ENCODE results near the gene TACSTD2. TPM values are rescaled to one million over a fixed set of nuclear protein-coding genes. Genes with fewer than 3 reads are reported as not detected.
A peak's percentile ranks its signal among the peaks of the same experiment; 100 is the strongest.

The TACSTD2 gene
- total and polyA plus RNA-seq, 2 of the 13 experiments (the other 11 are each of a cell fraction or from before 2014, with no cell fraction given): not detected

GRCh38 chr1:58555393-58555792 lies 21.7 kb downstream of the TACSTD2 start:
- in situ Hi-C loops (cut with HindIII; ENCODE audit: extremely low pct_ligation_motif_present, low pct_unique_long_range_greater_than_20kb): no loop called here
- CTCF ChIA-PET (ENCODE audit: low intra/inter-chr PET ratio, low total read pairs): no interaction called here

More at GRCh38 chr1:58555393-58555792, 21.7 kb downstream of the TACSTD2 start:
- TF ChIP-seq ARID5B (CRISPR knock-in tag; IDR thresholded peaks at IDR 0.05) (0 out of 2 replicates have a peak, but pooled peaks have one; percentile 21), ZNF225 (CRISPR knock-in tag; IDR thresholded peaks at IDR 0.05) (no peak), PATZ1 (CRISPR knock-in tag; IDR thresholded peaks at IDR 0.05) (peak; percentile 48; the same call in 1 of the 2 replicates), BCL6 (CRISPR knock-in tag; IDR thresholded peaks at IDR 0.05) (peak; percentile 94), FOXA3 (CRISPR knock-in tag; IDR thresholded peaks at IDR 0.05) (0 out of 2 replicates have a peak, but pooled peaks have one; percentile 21)
- H3K27me3 ChIP-seq (ENCODE audit: control insufficient read depth in 1 of 2, insufficient read depth in 2 of 2, low read length in 2 of 2): peaks cover 0 to 4% of the 10 kb centered on the region in 2 experiments; a peak in 2 of 5 replicates
- 3% methylated on average over 1 of the region's 1 CpG for WGBS (ENCODE audit: low lambda C conversion rate)
- H2AFZ ChIP-seq (ENCODE audit: low read length): no peak overlapping the region
- H4K20me1 ChIP-seq (ENCODE audit: insufficient read depth, low read length): no peaks in the 10 kb centered on the region
- H3K4me2 ChIP-seq (ENCODE audit: low read depth, low read length): no peak overlapping the region
- peak; percentile 46 for DNase-seq (ENCODE audit: low spot score)
- H3K4me1 ChIP-seq (ENCODE audit: insufficient read depth, low read length): peaks cover 9% of the 10 kb centered on the region
- intact Hi-C loops (cut with micrococcal nuclease; ENCODE audit: unreplicated experiment): no loop called here
- H3K36me3 ChIP-seq (replicated peaks in 1 of 2; ENCODE audit: control insufficient read depth in 1 of 2, insufficient read depth in 2 of 2, low read length in 2 of 2): no peaks in the 10 kb centered on the region
- BruUV-seq (replicated peaks): no TSS peak
- H3K4me3 ChIP-seq (replicated peaks in 1 of 3; ENCODE audit: insufficient read depth in 1 of 3, low read depth in 2 of 3, low read length in 3 of 3): no peak overlapping the region
- H3K9ac ChIP-seq (ENCODE audit: insufficient read depth, low read depth, low read length): no peak overlapping the region
- H3K9me3 ChIP-seq (ENCODE audit: low read length): no peaks in the 10 kb centered on the region; the same call in 1 of the 2 replicates
- no peak overlapping the region for H3K27ac ChIP-seq (ENCODE audit: extremely low read length, insufficient read depth, low read length)
- no peaks in the 10 kb centered on the region for H3K79me2 ChIP-seq (ENCODE audit: insufficient read depth, low read length)
- POLR2A ChIA-PET: interaction anchor here (1.0 kb wide), 1 partner anchor 9 kb away, joined by 3 read pairs; the partner anchor contains the start of gene OMA1
- ATAC-seq: peak; percentile 66
- peak; percentile 37 for FAIRE-seq

Measured in HepG2 (cell line).